Measurements from ENCODE around the gene C10orf90.

Gene C10orf90

DNA sequence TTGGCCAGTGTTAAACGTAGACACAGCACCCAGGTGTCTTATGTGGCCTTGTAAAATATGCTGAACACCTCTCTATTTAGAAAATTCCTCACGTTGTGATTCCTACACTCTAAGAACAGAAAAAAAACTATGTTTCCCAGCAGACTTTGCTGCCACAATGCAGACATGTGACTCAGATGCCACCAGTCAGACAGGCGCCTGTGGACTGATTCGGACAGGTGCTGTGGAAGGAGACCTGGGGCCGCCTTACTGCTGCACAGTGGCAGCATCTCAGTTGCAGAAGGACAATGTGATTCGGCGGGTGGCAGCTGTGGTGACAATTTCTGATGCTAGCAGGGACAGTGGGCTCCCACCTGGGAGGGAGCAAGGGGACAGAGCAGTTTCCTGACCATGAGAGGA lies 88.8 kb downstream of the C10orf90 start:
- DNase-seq (ENCODE audit: low spot score): no peak
- Histone ChIP-seq H3K4me3 (no peak overlapping the region), H3K27ac (no peak overlapping the region)
- TF ChIP-seq, protein P1, sequence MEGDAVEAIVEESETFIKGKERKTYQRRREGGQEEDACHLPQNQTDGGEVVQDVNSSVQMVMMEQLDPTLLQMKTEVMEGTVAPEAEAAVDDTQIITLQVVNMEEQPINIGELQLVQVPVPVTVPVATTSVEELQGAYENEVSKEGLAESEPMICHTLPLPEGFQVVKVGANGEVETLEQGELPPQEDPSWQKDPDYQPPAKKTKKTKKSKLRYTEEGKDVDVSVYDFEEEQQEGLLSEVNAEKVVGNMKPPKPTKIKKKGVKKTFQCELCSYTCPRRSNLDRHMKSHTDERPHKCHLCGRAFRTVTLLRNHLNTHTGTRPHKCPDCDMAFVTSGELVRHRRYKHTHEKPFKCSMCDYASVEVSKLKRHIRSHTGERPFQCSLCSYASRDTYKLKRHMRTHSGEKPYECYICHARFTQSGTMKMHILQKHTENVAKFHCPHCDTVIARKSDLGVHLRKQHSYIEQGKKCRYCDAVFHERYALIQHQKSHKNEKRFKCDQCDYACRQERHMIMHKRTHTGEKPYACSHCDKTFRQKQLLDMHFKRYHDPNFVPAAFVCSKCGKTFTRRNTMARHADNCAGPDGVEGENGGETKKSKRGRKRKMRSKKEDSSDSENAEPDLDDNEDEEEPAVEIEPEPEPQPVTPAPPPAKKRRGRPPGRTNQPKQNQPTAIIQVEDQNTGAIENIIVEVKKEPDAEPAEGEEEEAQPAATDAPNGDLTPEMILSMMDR (IDR thresholded peaks at IDR 0.05): no peak

DNA sequence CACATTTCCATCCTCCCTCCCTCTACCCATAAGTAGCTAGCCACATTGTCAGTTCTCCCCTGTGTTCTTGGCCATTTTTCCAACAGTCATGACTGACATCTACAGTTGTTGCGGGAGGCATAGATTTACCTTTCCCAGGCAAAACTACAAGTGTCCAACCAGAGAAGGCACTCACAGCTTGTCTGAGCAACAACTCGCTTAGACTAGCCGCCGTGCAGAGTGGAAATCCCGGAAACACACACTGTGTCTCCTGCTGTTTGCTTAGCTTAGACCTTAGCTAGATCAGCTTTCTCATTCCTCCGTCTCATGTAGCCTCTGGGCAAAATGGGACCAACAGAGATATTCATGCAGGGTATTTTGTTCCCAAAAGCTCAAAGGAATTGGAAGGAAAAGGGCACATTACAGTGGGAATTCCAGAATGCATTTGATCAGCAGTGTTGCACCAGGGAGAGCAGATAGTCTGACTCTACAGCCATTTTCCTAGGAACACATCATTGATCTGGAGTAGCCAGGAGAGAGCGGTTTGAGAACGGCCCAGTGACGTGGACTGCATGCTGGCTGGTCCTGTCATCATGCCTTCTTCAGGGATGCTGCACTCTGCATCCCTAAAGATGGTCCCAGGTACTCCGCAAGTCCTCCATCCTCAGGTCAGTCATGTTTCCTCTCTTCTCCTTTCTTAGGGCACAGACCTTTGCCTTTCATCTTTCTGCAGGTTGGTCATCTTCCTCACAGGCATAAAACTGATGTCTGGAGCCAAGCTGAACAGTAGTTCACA lies 89.4 kb downstream of the C10orf90 start:
- TF ChIP-seq, protein P1 (IDR thresholded peaks at IDR 0.05): no peak
- DNase-seq (ENCODE audit: low spot score): no peak
- Histone ChIP-seq H3K27ac (no peak overlapping the region), H3K4me3 (no peak overlapping the region)

DNA sequence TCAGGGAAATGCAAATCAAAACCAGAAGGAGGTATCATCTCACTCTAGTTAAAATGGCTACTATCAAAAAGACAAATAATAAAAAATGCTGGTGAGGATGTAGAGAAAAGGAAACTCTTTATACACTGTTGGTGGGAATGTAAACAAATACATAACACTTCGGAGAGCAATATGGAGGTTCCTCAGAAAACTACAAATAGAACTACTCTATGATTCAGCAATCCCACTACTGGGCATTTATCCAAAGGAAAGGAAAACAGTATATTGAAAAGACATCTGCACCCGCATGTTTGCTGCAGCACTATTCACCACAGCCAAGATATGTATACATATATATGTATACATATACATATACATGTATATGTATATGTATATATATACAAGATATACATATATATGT lies 94.2 kb downstream of the C10orf90 start:
- TF ChIP-seq, protein P1 (IDR thresholded peaks at IDR 0.05): no peak
- Histone ChIP-seq H3K27ac (no peak overlapping the region), H3K4me3 (no peak overlapping the region)
- DNase-seq (ENCODE audit: low spot score): no peak

DNA sequence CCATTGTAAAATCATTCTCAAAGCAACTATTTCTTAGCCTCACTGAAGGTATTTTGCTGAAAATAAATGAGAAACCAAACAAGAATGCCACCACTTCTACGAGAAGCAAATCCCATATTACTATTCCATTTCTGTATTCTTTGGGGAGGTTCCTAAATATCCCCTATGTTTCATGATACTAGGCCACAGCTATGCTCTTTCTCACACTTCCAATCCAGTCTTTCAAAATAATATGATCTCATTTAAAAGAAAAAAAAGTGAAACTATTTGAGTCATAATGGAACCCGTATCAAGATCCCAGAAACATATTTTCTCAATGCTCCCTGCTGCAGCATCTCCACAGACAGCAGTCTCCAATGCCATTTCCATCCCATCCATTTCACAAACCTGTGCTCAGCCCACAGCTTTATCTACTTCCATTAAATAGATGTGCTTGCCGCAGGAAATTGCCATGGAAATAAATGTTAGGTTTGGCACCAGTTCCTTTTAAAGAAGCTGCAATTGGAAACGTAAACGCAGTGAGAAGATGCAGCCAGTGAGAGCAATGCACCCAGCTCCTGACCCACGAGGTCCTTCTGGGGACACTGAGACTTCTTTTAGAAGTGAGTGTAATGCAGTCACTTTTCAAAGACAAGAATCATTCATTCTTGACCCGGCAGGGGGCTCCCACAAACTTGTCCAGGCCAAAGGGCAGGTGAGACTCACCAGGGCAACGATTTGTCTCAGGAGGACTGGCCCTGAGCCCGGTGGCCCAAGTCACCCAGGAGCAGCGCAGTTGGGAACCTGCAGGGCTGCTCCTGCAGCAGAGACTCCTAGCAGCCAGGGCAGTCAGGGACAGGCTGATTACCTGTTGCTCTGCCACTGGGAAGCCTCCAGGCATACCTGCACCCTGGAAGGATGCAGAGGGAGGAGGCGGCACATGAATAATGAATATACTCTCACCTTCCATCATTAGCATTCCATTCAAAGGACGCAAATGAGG lies 99.6 kb downstream of the C10orf90 start:
- Histone ChIP-seq H3K27ac (no peak overlapping the region), H3K4me3 (no peak overlapping the region)
- TF ChIP-seq, protein P1 (IDR thresholded peaks at IDR 0.05): no peak
- no peak for DNase-seq (ENCODE audit: low spot score)

DNA sequence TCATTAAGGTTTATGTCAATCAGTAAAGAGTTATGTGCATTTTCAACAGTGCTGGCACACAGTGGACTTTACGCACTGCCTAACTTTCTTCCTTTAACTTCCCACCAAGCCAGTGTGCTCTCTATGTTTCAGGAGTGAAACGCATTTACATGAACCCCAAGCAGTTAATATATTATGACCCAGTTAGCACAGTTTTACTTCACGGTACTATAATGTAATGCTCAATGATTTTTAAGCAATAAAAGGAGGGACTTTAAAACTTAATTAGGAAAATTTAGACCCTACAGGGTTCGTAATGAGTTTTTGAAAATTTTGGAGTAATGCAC lies 100.3 kb downstream of the C10orf90 start:
- TF ChIP-seq, protein P1 (IDR thresholded peaks at IDR 0.05): no peak
- DNase-seq (ENCODE audit: low spot score): no peak
- H3K27ac ChIP-seq: no peak overlapping the region
- no peak overlapping the region for H3K4me3 ChIP-seq

DNA sequence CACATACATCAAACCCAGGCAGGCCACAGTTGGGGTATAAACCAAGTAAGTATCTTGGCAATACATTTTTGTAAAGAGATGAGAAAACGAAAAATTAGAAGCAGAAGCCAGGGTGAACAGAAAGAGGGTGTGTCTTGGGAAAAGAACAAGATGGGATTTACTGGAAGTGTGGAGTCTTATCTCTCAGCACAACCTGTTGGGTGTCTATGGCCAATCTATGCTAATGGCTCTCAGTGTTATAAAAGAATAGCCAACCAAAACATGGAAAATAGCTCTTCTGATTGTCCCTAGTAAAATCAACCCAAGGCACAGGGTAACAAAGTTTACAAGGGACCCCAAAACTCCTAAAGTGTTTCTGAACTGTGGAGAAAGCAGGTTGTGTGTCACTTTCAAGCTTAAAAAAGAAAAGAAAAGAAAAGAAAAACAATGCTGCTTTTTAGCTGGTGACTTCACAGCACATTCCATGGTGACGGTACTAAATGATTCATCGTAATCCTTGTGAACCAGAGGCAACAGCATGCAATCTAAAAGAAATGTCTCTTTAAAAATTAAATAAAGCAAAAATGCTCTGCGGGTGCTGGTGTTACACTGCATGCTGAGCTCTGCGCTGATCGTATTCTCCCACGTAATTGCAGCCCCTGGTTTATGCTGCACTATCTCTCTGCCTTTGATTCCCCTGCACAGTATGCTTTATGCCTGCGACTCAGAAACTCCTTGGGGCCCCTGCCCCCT lies 100.8 kb downstream of the C10orf90 start:
- no peak for DNase-seq (ENCODE audit: low spot score)
- Histone ChIP-seq H3K27ac (no peak overlapping the region), H3K4me3 (no peak overlapping the region)
- TF ChIP-seq, protein P1 (IDR thresholded peaks at IDR 0.05): no peak
